Measurements from ENCODE around the gene DEPDC1B.
"Not testable (repeated sequence)": the region's sequence is repeated elsewhere in the genome, so short reads cannot be mapped to it uniquely, and the experiment has no call there.

- TF ChIP-seq POLR2AphosphoS5, TAF1, POLR2A, POU2F2 (IDR thresholded peaks at IDR 0.05; ENCODE audit: low read depth, low read length): not testable (repeated sequence)
These were observed 15.4 kb upstream of the DEPDC1B start for GRCh38 chr5:60715201-60715928.
